Measurements from ENCODE around the gene SORCS2. TPM values are rescaled to one million over a fixed set of nuclear protein-coding genes. Genes with fewer than 3 reads are reported as not detected.

The SORCS2 gene
- total RNA-seq, 1 donor from 2014 or later = 9.6 TPM

GRCh38 chr4:7369511-7369910 is 177.2 kb downstream of the SORCS2 start:
- no peak for DNase-seq (ENCODE audit: low spot score)

DNA sequence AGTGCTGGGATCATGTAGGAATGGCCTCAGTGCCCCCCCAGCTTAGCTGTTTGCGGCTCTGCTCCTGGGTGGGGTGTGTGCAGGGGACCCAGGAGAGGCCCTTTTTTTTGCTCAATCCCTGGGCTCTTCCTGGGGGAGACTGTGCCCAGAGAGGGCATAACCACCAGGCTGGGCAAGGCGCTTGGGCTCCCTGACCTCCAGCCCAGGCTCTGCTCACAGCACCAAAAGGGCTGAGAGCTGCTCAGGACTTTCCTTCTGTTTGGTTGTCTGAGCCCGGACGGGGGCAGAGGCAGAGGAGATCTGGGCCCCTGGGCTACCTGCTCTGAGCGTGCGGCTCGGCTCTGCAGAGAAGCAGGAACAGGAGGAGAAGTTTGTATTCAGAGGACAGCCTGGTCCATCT is 177.7 kb downstream of the SORCS2 start:
- DNase-seq (ENCODE audit: low spot score) = no peak

DNA sequence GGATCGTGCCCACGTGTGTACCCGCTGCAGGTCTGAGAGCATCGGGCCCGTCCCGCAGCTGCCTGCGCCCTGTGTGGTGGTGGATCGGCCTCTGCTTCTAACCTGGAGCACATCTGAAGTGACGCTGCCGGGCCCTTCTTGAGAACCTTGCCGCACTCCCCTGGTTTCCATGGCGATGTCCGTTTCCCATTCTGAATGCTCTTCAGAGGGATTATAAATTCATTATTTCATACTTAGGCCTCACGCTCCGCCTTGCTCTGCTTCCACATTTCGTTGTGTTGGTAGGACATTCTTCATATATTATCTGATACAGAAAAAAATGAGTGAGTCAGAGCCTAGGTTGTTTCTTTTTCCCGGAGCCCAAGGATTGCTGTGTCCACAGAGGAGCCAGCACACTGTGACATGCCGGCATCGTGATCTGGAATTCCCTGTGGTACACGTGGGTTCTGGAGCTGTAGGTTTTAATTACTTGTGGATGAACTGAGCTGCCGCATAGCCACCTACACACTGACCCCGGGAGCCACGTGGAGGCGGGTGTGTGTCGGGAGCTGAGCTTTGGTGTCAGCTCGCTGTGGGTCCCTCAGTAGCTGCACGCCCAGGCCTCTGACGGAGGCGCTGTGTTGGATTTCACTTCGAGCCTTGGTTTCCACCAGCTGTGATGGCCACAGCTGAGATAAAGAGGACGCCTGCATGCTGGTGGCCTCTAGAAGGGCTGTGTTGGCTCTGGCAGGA is 179.0 kb downstream of the SORCS2 start:
- DNase-seq (ENCODE audit: low spot score) = no peak

DNA sequence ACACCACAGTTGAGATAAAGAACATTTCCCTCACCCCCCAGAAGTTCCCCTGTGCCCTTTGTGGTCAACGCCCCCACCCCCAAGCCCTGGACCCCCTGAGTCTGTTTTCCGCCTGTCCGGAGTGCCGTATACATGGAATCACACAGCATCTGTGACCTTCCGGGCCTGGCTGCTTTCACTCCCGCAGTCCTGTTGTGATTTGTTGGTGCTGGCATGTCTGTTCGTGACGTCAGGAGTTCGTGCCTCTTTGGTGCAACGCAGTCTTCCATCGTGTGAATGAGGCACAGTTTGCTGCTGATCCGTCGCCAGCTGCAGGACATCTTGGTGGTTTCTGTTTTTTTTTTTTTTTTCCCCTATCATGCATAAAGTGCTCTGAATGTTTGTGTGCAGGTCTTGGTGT is 180.3 kb downstream of the SORCS2 start:
- DNase-seq (ENCODE audit: low spot score) = no peak

DNA sequence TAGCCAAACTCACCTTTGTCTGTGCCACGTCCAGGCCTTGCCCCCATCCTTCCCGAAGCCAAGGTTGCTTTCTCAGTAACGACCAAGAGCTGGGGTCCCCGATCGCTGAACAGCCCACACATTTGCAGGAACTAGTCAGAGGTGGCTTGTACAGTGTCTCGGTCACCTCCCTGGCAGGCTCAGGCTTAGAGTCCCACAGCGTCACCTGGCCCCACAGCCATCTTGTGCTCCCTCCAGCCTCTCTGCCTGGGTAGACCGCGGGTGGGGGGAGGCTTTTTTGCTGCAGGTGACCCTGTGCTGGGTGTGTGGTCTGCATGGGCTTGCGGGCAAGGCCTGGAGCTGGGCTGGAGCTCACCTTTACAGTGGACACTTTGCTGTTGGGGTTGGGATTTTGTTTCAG is 182.2 kb downstream of the SORCS2 start:
- DNase-seq (ENCODE audit: low spot score) = no peak

DNA sequence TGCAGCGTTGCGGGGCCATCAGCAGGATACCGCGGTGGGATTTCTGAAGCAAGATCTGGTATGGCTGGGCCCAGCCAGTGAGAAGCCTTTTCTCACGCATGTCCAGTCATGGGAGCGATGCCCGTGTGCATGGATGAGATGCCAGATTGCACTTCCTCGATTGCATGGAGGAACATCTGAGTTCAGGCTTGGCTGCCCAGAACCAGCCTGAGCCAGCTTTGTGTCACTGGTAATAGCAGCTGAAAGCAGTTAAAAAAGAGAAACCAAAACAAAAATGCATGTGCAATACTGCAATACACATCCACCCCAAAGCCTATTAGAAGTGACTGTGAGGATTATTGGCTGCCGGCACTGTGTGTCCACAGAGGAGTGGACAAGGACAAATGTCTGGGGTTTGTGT is 183.1 kb downstream of the SORCS2 start:
- no peak for DNase-seq (ENCODE audit: low spot score)

- no peak for DNase-seq (ENCODE audit: low spot score)
Measured at GRCh38 chr4:7377223-7377865, 185.0 kb downstream of the SORCS2 start.

DNA sequence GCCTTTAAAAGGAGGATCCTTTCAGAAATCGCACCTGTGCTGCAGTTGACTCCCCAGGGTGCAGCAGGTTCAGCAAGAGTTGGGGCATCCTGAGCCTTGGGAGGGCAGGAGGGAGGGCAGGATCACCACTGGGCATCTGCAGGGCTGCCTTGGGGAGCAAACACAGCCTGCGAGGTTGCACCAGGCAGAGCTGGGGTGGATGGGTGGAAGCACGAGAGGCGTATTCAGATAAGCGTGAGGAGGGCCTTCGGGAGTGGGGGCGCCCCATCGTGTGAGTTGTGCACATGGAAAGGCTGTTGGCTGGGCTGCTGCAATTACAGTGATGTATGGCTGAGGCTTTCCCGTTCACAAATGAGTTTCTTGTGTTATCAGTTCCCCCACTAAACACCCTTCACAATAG is 186.8 kb downstream of the SORCS2 start:
- DNase-seq (ENCODE audit: low spot score) = no peak

GRCh38 chr4:7379719-7380118 is 187.4 kb downstream of the SORCS2 start:
- DNase-seq (ENCODE audit: low spot score) = peak; percentile 35

GRCh38 chr4:7381221-7381889 is 189.0 kb downstream of the SORCS2 start:
- no peak for DNase-seq (ENCODE audit: low spot score)

DNA sequence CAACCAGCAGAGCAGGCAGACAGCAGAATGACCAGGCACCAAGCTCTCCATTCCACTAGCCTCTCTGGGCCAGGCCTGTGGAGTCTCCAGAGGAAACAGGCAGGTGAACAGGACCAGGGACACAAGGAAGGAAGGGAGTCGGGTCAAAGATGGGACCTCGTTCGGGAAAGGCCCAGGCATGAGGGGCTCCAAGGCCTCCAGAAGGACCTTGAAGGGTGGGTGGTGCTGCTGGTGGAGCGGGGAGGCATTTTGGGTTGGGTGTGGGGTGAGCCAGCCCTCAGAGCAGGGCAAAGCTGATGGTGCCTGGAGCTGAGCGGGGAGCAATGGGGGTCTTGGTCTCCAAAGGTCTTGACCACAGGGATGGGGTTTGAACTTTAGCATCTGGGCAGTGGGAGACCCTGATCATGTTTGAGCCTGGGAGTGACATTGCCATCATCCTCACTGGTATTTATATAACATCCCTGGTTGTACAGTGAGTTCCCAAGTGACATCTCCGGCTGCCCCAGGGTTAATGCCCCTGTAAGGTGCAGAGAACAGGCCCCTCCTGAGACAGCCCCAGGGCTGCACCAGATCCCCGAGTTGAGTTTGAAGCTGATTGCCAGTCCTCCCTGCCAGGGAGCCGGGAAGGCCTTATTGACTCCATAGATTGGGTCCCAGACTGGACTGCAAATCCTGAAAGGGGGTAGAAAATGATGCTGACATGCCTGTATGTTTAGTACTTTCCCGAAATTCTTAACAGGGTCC is 189.7 kb downstream of the SORCS2 start:
- DNase-seq (ENCODE audit: low spot score) = no peak

- no peak for DNase-seq (ENCODE audit: low spot score)
Measured at GRCh38 chr4:7382634-7383014, 190.3 kb downstream of the SORCS2 start.

DNA sequence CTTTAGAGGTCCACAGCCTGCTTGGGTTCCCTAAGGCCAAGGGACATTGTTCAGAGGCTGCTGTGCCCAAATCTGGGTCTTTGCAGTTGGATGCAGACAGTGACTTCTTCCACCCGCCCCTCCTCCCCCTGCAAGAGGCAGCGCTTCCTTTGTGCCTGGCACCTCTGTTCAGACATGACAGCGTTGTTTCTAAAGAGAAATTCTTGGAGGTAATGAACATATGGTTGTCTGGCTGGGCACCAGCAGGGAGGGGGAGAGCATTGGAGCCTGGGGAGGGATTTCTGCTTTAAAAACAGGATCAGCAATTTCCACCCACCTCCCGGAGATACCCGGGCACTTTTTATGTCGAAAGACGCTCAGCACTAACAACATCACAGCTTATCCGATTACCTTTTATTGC is 190.9 kb downstream of the SORCS2 start:
- DNase-seq (ENCODE audit: low spot score) = no peak

DNA sequence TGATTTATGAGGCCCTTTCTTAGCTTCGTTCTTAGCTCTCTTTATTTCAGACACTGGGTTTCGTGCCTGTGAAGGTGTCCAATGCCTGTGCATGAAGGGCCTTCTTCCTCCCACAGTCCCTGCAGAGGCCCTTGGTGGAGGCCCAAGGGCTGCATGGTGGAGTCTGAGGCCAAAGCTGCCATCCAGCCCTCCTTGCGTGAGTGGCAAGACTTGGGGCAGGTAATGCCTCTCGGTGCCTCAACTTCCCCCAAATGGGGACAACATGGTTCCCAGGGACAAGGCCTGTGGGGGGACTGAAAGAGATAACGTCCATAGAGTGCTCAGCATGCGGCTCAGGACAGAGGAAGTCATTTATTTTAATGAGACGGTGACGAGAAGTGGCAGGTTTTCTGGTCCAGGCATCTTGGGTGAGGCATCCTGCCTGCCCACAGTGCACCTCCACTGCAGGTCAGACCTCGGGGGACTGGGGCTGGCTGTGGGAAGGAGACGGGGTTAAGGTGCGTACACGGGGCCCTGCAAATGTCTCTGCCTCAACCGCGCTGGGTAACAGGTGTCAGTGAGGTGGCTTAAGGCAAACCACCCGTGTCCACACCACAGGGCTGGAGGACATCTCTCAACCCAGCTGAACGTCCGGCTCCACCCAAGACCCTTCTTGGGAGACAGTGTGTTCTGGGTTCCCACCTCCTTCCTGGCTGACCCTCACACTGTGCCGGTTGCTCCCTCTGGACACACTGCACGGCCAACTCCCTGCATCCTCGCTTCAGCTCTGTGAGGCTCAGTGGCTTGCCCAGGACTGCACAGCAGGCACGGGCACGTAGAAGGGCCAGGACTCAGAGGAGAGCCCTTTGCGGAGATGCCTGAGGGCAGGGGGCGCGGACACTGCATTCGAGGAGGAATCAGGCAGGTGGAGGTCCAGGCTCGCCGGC is 191.9 kb downstream of the SORCS2 start:
- DNase-seq (ENCODE audit: low spot score) = no peak

DNA sequence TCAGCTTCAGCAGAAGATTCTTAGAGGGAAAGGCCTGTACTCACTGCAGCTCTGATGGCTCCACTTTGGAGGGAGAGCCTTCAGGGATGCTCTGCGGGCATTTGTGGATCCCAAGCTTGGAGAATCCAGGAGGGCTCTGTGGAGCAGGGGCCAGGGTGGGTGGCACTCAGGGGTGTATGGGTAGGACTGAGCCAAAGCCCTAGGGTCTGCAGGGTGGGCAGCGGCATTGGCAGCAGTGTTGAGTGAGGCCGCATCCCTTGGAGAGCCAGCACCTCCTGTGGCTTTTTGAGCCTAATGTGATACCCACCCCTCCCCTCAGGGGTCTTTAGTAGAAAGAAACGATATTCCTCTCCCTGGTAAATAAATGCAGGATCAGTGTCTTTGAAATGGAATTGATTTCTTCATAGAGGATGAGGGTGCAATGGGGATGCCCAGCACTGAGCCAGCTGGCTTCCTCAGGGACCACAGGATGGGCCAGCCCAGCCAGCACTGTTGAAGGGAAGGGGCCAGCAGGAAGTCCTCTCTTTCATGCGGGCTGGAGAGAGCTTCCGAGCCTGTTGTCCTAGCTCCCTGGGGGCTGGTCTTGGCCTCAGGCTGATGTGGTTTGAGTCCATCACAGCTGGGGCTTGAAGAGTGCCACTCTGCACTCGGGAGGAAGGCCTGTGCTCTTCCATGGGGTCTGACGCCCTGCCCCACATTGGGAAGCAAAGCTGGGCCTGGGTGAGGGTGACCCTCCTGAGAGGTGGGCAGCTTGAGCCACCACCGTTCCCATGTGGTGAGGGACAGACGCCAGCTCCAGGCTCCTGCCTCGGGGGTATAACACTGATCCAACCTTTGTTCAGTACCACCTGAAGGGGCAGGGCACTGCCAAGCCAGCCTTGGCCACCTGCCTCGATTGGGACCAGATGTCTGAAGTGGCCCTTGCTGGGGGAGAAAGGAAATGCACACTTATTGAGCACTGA is 192.9 kb downstream of the SORCS2 start:
- no peak for DNase-seq (ENCODE audit: low spot score)

- DNase-seq (ENCODE audit: low spot score) = no peak
Measured at GRCh38 chr4:7387925-7388324, 195.6 kb downstream of the SORCS2 start.

DNA sequence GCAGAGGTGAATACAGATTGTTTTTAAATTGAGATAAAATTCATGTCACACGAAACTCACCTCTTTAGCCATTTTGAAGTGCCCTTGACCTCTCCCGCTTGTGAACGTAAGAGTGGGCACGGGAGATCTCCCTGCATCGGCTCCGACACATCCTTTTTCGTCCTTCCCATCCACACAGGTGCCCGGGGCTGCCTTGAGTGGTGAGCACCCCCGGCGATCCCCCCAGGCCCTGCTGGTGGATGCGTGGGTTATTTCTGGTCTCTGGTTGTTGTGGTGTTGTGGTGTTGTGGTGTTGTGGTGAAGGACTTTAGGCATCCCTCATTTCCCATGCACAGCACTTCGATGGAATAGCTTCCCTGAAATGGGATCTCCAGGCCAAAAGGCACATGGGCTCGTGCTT is 196.3 kb downstream of the SORCS2 start:
- DNase-seq (ENCODE audit: low spot score) = no peak

GRCh38 chr4:7389101-7389701 is 196.9 kb downstream of the SORCS2 start:
- no peak for DNase-seq (ENCODE audit: low spot score)

- no peak for DNase-seq (ENCODE audit: low spot score)
Measured at GRCh38 chr4:7389719-7390118, 197.4 kb downstream of the SORCS2 start.

- DNase-seq (ENCODE audit: low spot score) = no peak
Measured at GRCh38 chr4:7390336-7390735, 198.0 kb downstream of the SORCS2 start.

All from umbilical cord (tissue), 2 donors.